Smooth muscle cell (in vitro differentiated cells): ENCODE results near the gene PEAK1. TPM values are rescaled to one million over a fixed set of nuclear protein-coding genes. Genes with fewer than 3 reads are reported as not detected.

Experiments used
- DNase-seq: peaks from one replicate; lab custom pipeline; 2025; ENCODE audit not compliant: unreplicated experiment; lab: John Stamatoyannopoulos, UW
- H2AFZ ChIP-seq: fragments of 200-600 bp; sonication (generic); 2 replicates; pipeline ENCODE4 v1.6.0; 2016; ENCODE audit warnings: antibody characterized with exemption, low read depth, mild to moderate bottlenecking
- H3F3A ChIP-seq: fragments of 200-600 bp; sonication (generic); 2 replicates; pipeline ENCODE4 v1.6.0; 2017; ENCODE audit warnings: antibody characterized with exemption, low read depth
- H3K27ac ChIP-seq: fragments of 200-600 bp; sonication (generic); 2 replicates; pipeline ENCODE4 v1.5.1; 2016; ENCODE audit warnings: low read depth, mild to moderate bottlenecking
- H3K27me3 ChIP-seq: fragments of 200-600 bp; sonication (generic); 2 replicates; pipeline ENCODE4 v1.6.1; 2016; ENCODE audit warnings: low read depth, mild to moderate bottlenecking
- H3K36me3 ChIP-seq: fragments of 200-600 bp; sonication (generic); 2 replicates; pipeline ENCODE4 v1.5.1; 2016; ENCODE audit warnings: low read depth
- H3K4me1 ChIP-seq: fragments of 200-600 bp; sonication (generic); 2 replicates; pipeline ENCODE4 v1.5.1; 2016; ENCODE audit warnings: low read depth
- H3K4me2 ChIP-seq: fragments of 200-600 bp; sonication (generic); 2 replicates; pipeline ENCODE4 v1.6.0; 2016; ENCODE audit warnings: mild to moderate bottlenecking
- H3K4me3 ChIP-seq: fragments of 200-600 bp; sonication (generic); 2 replicates; pipeline ENCODE4 v1.5.1; 2016; ENCODE audit warnings: mild to moderate bottlenecking
- H3K79me2 ChIP-seq: fragments of 200-600 bp; sonication (generic); 2 replicates; pipeline ENCODE4 v1.6.0; 2016; ENCODE audit warnings: low read depth, mild to moderate bottlenecking
- H3K9ac ChIP-seq: fragments of 200-600 bp; sonication (generic); 2 replicates; pipeline ENCODE4 v1.6.0; 2016; ENCODE audit warnings: low read depth
- H3K9me3 ChIP-seq: fragments of 200-600 bp; sonication (generic); replicated peaks from 2 replicates; pipeline ENCODE4 v1.5.1; 2016; ENCODE audit warnings: low read depth
- H4K20me1 ChIP-seq: fragments of 200-600 bp; sonication (generic); 2 replicates; pipeline ENCODE4 v1.6.0; 2016; ENCODE audit warnings: low read depth
- CTCF ChIP-seq: fragments of 200-600 bp; sonication (generic); IDR thresholded peaks from 2 replicates; pipeline ENCODE4 v1.5.1; 2017; ENCODE audit warnings: borderline replicate concordance, mild to moderate bottlenecking, antibody characterized with exemption; ENCODE audit not compliant: insufficient read depth, poor library complexity, severe bottlenecking
- WGBS: methylation state at CpG from one replicate; pipeline ENCODE4 v1.1.7; 2016; ENCODE audit warnings: low lambda C conversion rate; 5-methylcytosine and 5-hydroxymethylcytosine counted together
- polyA plus RNA-seq: library from polyadenylated mRNA; unstranded; fragments of >200 nt; fragmentation: Nextera tagmentation; extraction: Ambion mirVana; gene quantifications from 2 replicates; pipeline ENCODE4 v1.2.1, GENCODE V29; 2016
- total RNA-seq: library from RNA; depleted of rRNA; stranded (reverse); fragments of >200 nt; gene quantifications from 2 replicates; pipeline ENCODE4 v1.2.3, GENCODE V29; 2014

The PEAK1 gene
- total and polyA plus RNA-seq, 2 experiments from 2014 or later = 5.6 to 21.9 TPM

- no peaks in the 10 kb centered on the region for H3K36me3 ChIP-seq
- H3K4me2 ChIP-seq = no peak overlapping the region
- no peaks in the 10 kb centered on the region for H3K9me3 ChIP-seq
- H3K4me1 ChIP-seq = no peaks in the 10 kb centered on the region
- WGBS = 97% methylated on average over 1 of the region's 1 CpG
- H3K27ac ChIP-seq = no peak overlapping the region
- no peaks in the 10 kb centered on the region for H3K27me3 ChIP-seq
- H2AFZ ChIP-seq = no peak overlapping the region
- no peak for TF ChIP-seq CTCF
- H3F3A ChIP-seq = no peaks in the 10 kb centered on the region
- H3K79me2 ChIP-seq = peaks cover 87% of the 10 kb centered on the region
- H4K20me1 ChIP-seq = peaks cover 80% of the 10 kb centered on the region
- DNase-seq = no peak
- H3K4me3 ChIP-seq = no peak overlapping the region
- H3K9ac ChIP-seq = no peak overlapping the region
Measured at GRCh38 chr15:77376770-77377169, 43.1 kb downstream of the PEAK1 start.

GRCh38 chr15:77375133-77375532 is 44.8 kb downstream of the PEAK1 start:
- Histone ChIP-seq H3K27me3 (no peaks in the 10 kb centered on the region), H3K4me1 (no peaks in the 10 kb centered on the region), H4K20me1 (peaks cover 77% of the 10 kb centered on the region), H3K79me2 (peaks cover 89% of the 10 kb centered on the region), H3K36me3 (no peaks in the 10 kb centered on the region), H3F3A (no peaks in the 10 kb centered on the region), H3K9ac (no peak overlapping the region), H3K9me3 (no peaks in the 10 kb centered on the region), H2AFZ (no peak overlapping the region), H3K27ac (no peak overlapping the region), H3K4me3 (no peak overlapping the region), H3K4me2 (no peak overlapping the region)
- WGBS = 100% methylated on average over 1 of the region's 1 CpG
- no peak for TF ChIP-seq CTCF
- DNase-seq = no peak

- no peaks in the 10 kb centered on the region for H3K9me3 ChIP-seq
- no peaks in the 10 kb centered on the region for H3K27me3 ChIP-seq
- no peak overlapping the region for H3K27ac ChIP-seq
- H3K4me2 ChIP-seq = no peak overlapping the region
- H4K20me1 ChIP-seq = peaks cover 77% of the 10 kb centered on the region
- no peak overlapping the region for H3K9ac ChIP-seq
- no peak overlapping the region for H2AFZ ChIP-seq
- H3K79me2 ChIP-seq = peaks cover 84% of the 10 kb centered on the region
- H3K4me3 ChIP-seq = no peak overlapping the region
- TF ChIP-seq CTCF = no peak
- no peak for DNase-seq
- no peaks in the 10 kb centered on the region for H3F3A ChIP-seq
- 70% methylated on average over 4 of the region's 4 CpGs for WGBS
- H3K4me1 ChIP-seq = no peaks in the 10 kb centered on the region
- H3K36me3 ChIP-seq = no peaks in the 10 kb centered on the region
Measured at GRCh38 chr15:77373441-77373840, 46.5 kb downstream of the PEAK1 start.

GRCh38 chr15:77371850-77372563 is 47.9 kb downstream of the PEAK1 start:
- Histone ChIP-seq H3K79me2 (peaks cover 74% of the 10 kb centered on the region), H3K4me2 (no peak overlapping the region), H3K36me3 (no peaks in the 10 kb centered on the region), H3K9me3 (no peaks in the 10 kb centered on the region), H3K4me1 (no peaks in the 10 kb centered on the region), H3K9ac (no peak overlapping the region), H2AFZ (no peak overlapping the region), H3F3A (no peaks in the 10 kb centered on the region), H3K27me3 (no peaks in the 10 kb centered on the region), H3K27ac (no peak overlapping the region), H3K4me3 (no peak overlapping the region), H4K20me1 (peaks cover 85% of the 10 kb centered on the region)
- no peak for DNase-seq
- 100% methylated on average over 5 of the region's 5 CpGs for WGBS
- TF ChIP-seq CTCF = no peak
